HepG2 (cell line): Measurements from ENCODE around the gene RNF123. TPM values are rescaled to one million over a fixed set of nuclear protein-coding genes. Genes with fewer than 3 reads are reported as not detected.

ENCODE experiments used
- ATAC-seq: fragments of 200-7000 bp; cut with Tn5 transposase; 3 replicates; pipeline ENCODE4 v1.9.1; 2020; ENCODE audit warnings: mild to moderate bottlenecking, moderate library complexity
- BruUV-seq: library from RNA; stranded (reverse); fragments of 400-500 nt; replicated peaks from 2 replicates; lab custom pipeline; 2021; lab: Mats Ljungman, UMichigan
- CTCF ChIA-PET: fragments of 300-600 bp; formaldehyde crosslinking; extraction: SDS; loops from one replicate; lab custom pipeline; 2021; ENCODE audit warnings: low total read pairs, inconsistent platforms, low intra/inter-chr PET ratio; lab: Yijun Ruan, JAX
- POLR2A ChIA-PET: fragments of 350-600 bp; sonication (Branson Sonifier 250); formaldehyde crosslinking; loops from one replicate; lab custom pipeline; 2020; ENCODE audit warnings: antibody characterized with exemption, inconsistent platforms; lab: Yijun Ruan, JAX
- DNase-seq: peaks from one replicate; pipeline ENCODE4 v3.0.0-alpha.2; 2015; ENCODE audit warnings: low spot score
- FAIRE-seq: peaks from 3 replicates; lab custom pipeline; 2011; peaks lifted over from hg19 to GRCh38; lab: Jason Lieb, UNC
- H2AFZ ChIP-seq: one replicate; pipeline ENCODE4 v1.6.1; 2011; ENCODE audit warnings: low read length, inconsistent platforms
- H3K27ac ChIP-seq: fragments of 300-600 bp; 3 replicates; pipeline ENCODE4 v1.8.0; 2011; ENCODE audit warnings: mixed run types, mild to moderate bottlenecking, mixed read lengths, low read length, inconsistent platforms; ENCODE audit not compliant: insufficient read depth; ENCODE audit errors: extremely low read length
- H3K27me3 ChIP-seq, 2 experiments: fragments of 200-600 bp in 1 of 2; 2 replicates in 1 of 2; 3 replicates in 1 of 2; pipeline versions ENCODE4 v1.6.0 to v1.8.0; 2011; ENCODE audit warnings: low read length in 2 of 2, mild to moderate bottlenecking in 2 of 2, moderate library complexity in 2 of 2, inconsistent platforms in 1 of 2; ENCODE audit not compliant: insufficient read depth in 2 of 2, control insufficient read depth in 1 of 2
- H3K36me3 ChIP-seq, 2 experiments: fragments of 200-600 bp in 1 of 2; replicated peaks in 1 of 2; 2 replicates in 1 of 2; 3 replicates in 1 of 2; pipeline versions ENCODE4 v1.5.1 to v1.8.0; 2011; ENCODE audit warnings: low read length in 2 of 2, inconsistent platforms in 1 of 2; ENCODE audit not compliant: insufficient read depth in 2 of 2, control insufficient read depth in 1 of 2
- H3K4me1 ChIP-seq: 2 replicates; pipeline ENCODE4 v1.5.1; 2012; ENCODE audit warnings: low read length, inconsistent platforms; ENCODE audit not compliant: insufficient read depth
- H3K4me2 ChIP-seq: 2 replicates; pipeline ENCODE4 v1.6.0; 2011; ENCODE audit warnings: low read depth, low read length, inconsistent platforms
- H3K4me3 ChIP-seq, 3 experiments: fragments of 200-600 bp in 1 of 3; sonication (generic), shearing (Covaris generic) in 1 of 3; replicated peaks in 1 of 3; 2 replicates each; pipeline ENCODE4 v1.5.1; 2011 to 2016; ENCODE audit warnings: low read length in 3 of 3, inconsistent platforms in 2 of 3, low read depth in 2 of 3, mild to moderate bottlenecking in 2 of 3, control low read depth in 1 of 3, mixed read lengths in 1 of 3; ENCODE audit not compliant: insufficient read depth in 1 of 3
- H3K79me2 ChIP-seq: one replicate; pipeline ENCODE4 v1.6.1; 2011; ENCODE audit warnings: low read length, inconsistent platforms; ENCODE audit not compliant: insufficient read depth
- H3K9ac ChIP-seq: 2 replicates; pipeline ENCODE4 v1.6.0; 2011; ENCODE audit warnings: mild to moderate bottlenecking, low read depth, low read length, inconsistent platforms; ENCODE audit not compliant: insufficient read depth
- H3K9me3 ChIP-seq: 2 replicates; pipeline ENCODE4 v1.5.1; 2012; ENCODE audit warnings: mild to moderate bottlenecking, low read length
- H4K20me1 ChIP-seq: 2 replicates; pipeline ENCODE4 v1.6.0; 2011; ENCODE audit warnings: inconsistent platforms, mild to moderate bottlenecking, low read length, moderate library complexity; ENCODE audit not compliant: insufficient read depth
- ELF1 ChIP-seq: sonication (generic); formaldehyde crosslinking; IDR thresholded peaks from 2 replicates; pipeline ENCODE4 v1.4.0; 2020; ENCODE audit warnings: missing genetic modification reagents
- KDM5B ChIP-seq: sonication (generic); formaldehyde crosslinking; IDR thresholded peaks from 2 replicates; pipeline ENCODE4 v1.4.0; 2020; ENCODE audit warnings: missing genetic modification reagents, mild to moderate bottlenecking, borderline replicate concordance
- ZNF317 ChIP-seq: sonication (generic); formaldehyde crosslinking; IDR thresholded peaks from 2 replicates; pipeline ENCODE4 v1.5.0; 2020; ENCODE audit warnings: mild to moderate bottlenecking, missing genetic modification reagents
- ZNF331 ChIP-seq: sonication (generic); formaldehyde crosslinking; IDR thresholded peaks from 2 replicates; pipeline ENCODE4 v1.4.0; 2020; ENCODE audit warnings: missing genetic modification reagents
- ZNF558 ChIP-seq: sonication (generic); formaldehyde crosslinking; IDR thresholded peaks from 2 replicates; pipeline ENCODE4 v1.9.0; 2022; ENCODE audit warnings: mild to moderate bottlenecking, missing genetic modification reagents, borderline replicate concordance
- WGBS: methylation state at CpG from one replicate; pipeline ENCODE4 v1.1.6; 2017; ENCODE audit warnings: low lambda C conversion rate; 5-methylcytosine and 5-hydroxymethylcytosine counted together
- in situ Hi-C: cut with HindIII; loops from 2 replicates; pipeline ENCODE4 v1.10.0; 2017; ENCODE audit warnings: low pct_unique_long_range_greater_than_20kb; ENCODE audit not compliant: extremely low pct_ligation_motif_present
- intact Hi-C: fragments of 100-400 bp; cut with micrococcal nuclease; formaldehyde crosslinking; loops from one replicate; pipeline ENCODE4 v1.10.0; 2022; ENCODE audit not compliant: unreplicated experiment
- polyA plus RNA-seq, 8 experiments: library from polyadenylated mRNA; depleted of rRNA in 3 of 8; stranded (reverse) in 7 of 8; unstranded in 1 of 8; fragments of >200 nt; fragmentation: Illumina TruSeq in 4 of 8; extraction: Trizol in 4 of 8; gene quantifications; 2 replicates each; pipeline versions ENCODE4 v1.2.1 to v1.2.3, GENCODE V29; 2011 to 2016; ENCODE audit warnings: low read depth in 4 of 8, missing spikeins in 1 of 8, mixed read lengths in 1 of 8; ENCODE audit not compliant: insufficient read depth in 1 of 8
- total RNA-seq, 5 experiments: library from RNA; depleted of rRNA; stranded (reverse); fragments of >200 nt; fragmentation: Illumina TruSeq; extraction: Trizol; gene quantifications; 2 replicates each; pipeline ENCODE4 v1.2.3, GENCODE V29; 2016; ENCODE audit warnings: low read depth in 1 of 5
- TF ChIP-seq, protein P1 (sequence below): sonication (generic); formaldehyde crosslinking; conservative IDR thresholded peaks from 2 replicates; pipeline ENCODE4 v1.5.0; 2020; ENCODE audit warnings: missing genetic modification reagents
- TF ChIP-seq, protein P2 (sequence below): sonication (generic); formaldehyde crosslinking; IDR thresholded peaks from 2 replicates; pipeline ENCODE4 v1.8.1; 2023; ENCODE audit warnings: mild to moderate bottlenecking, missing genetic modification reagents

Gene RNF123
- total and polyA plus RNA-seq, 2 of the 13 experiments (the other 11 are each of a cell fraction or from before 2014, with no cell fraction given) = 29.9 to 82.2 TPM

DNA sequence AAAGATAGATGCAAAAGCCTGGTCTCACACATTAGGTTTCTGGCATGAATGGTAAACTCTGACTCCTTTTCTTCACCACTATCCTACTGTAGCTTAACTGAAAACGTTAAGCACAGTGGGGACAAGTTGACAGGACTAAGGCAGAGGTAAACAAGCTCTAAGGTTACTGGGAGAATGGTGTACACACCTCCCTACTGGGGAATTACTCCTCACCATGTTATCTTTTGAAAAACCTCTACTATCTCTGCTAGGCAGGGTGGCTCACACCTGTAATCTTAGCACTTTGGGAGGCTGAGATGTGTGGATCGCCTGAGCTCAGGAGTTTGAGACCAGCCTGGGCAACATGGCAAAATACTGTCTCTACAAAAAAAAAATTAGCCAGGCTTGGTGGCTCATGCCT is 67.8 kb downstream of the RNF123 start:
- H4K20me1 ChIP-seq = peaks cover 4% of the 10 kb centered on the region; the same call in 1 of the 2 replicates
- BruUV-seq = no TSS peak
- no peaks in the 10 kb centered on the region for H3K27me3 ChIP-seq
- 79% methylated on average over 2 of the region's 2 CpGs for WGBS
- no peak overlapping the region for H3K4me3 ChIP-seq
- in situ Hi-C loops (no loop called here), intact Hi-C loops (no loop called here)
- H3K4me2 ChIP-seq = no peak overlapping the region
- DNase-seq (no peak), FAIRE-seq (no peak), ATAC-seq (no peak; the same call in 2 of the 3 replicates)
- peaks cover 11% of the 10 kb centered on the region for H3K4me1 ChIP-seq
- H3K27ac ChIP-seq = no peak overlapping the region
- H3K79me2 ChIP-seq = peaks cover 74% of the 10 kb centered on the region
- no peak overlapping the region for H2AFZ ChIP-seq
- peaks cover 2 to 12% of the 10 kb centered on the region in 2 experiments; a peak in 2 of 5 replicates for H3K36me3 ChIP-seq
- H3K9ac ChIP-seq = no peak overlapping the region
- CTCF ChIA-PET = no interaction called here
- POLR2A ChIA-PET = interaction anchor here (1.3 kb wide), 1 partner anchor 46 kb away, joined by 4 read pairs; the partner anchor contains the start of gene INKA1
- TF ChIP-seq ELF1 (CRISPR knock-in tag) (no peak), ZNF317 (CRISPR knock-in tag) (no peak), ZNF558 (CRISPR knock-in tag) (no peak), KDM5B (CRISPR knock-in tag) (no peak)
- TF ChIP-seq, protein P1, sequence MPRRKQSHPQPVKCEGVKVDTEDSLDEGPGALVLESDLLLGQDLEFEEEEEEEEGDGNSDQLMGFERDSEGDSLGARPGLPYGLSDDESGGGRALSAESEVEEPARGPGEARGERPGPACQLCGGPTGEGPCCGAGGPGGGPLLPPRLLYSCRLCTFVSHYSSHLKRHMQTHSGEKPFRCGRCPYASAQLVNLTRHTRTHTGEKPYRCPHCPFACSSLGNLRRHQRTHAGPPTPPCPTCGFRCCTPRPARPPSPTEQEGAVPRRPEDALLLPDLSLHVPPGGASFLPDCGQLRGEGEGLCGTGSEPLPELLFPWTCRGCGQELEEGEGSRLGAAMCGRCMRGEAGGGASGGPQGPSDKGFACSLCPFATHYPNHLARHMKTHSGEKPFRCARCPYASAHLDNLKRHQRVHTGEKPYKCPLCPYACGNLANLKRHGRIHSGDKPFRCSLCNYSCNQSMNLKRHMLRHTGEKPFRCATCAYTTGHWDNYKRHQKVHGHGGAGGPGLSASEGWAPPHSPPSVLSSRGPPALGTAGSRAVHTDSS (CRISPR knock-in tag) = no peak
- H3K9me3 ChIP-seq = no peaks in the 10 kb centered on the region

DNA sequence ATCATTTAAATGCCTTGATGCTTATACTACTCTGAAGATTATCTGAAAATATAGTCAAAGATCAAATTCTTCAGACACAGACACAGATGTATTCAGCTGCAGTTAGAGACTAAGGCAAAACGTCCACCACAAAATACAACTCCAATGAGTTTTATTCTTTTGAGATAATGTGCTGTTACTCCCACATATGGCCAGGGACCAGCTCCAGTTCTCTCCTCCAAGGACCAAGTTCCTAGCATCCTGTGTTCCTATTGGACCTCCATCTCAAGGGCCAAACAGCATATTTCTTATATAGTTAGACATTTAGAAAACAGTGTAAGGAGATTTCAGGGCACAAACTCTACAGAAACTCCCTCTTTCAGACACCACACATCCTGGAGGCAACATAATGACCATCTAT is 69.9 kb downstream of the RNF123 start:
- Histone ChIP-seq H3K9ac (no peak overlapping the region), H4K20me1 (peaks cover 4% of the 10 kb centered on the region; the same call in 1 of the 2 replicates), H3K4me1 (peaks cover 11% of the 10 kb centered on the region), H2AFZ (no peak overlapping the region), H3K4me2 (no peak overlapping the region), H3K36me3 (peaks cover 4 to 12% of the 10 kb centered on the region in 2 experiments; a peak in 3 of 5 replicates), H3K27ac (no peak overlapping the region), H3K9me3 (no peaks in the 10 kb centered on the region), H3K79me2 (peaks cover 66% of the 10 kb centered on the region), H3K27me3 (no peaks in the 10 kb centered on the region), H3K4me3 (no peak overlapping the region)
- 69% methylated on average over 1 of the region's 1 CpG for WGBS
- intact Hi-C loops (no loop called here), in situ Hi-C loops (no loop called here)
- ATAC-seq (no peak), DNase-seq (no peak), FAIRE-seq (no peak)
- TF ChIP-seq, protein P2, sequence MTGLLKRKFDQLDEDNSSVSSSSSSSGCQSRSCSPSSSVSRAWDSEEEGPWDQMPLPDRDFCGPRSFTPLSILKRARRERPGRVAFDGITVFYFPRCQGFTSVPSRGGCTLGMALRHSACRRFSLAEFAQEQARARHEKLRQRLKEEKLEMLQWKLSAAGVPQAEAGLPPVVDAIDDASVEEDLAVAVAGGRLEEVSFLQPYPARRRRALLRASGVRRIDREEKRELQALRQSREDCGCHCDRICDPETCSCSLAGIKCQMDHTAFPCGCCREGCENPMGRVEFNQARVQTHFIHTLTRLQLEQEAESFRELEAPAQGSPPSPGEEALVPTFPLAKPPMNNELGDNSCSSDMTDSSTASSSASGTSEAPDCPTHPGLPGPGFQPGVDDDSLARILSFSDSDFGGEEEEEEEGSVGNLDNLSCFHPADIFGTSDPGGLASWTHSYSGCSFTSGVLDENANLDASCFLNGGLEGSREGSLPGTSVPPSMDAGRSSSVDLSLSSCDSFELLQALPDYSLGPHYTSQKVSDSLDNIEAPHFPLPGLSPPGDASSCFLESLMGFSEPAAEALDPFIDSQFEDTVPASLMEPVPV (CRISPR knock-in tag) = no peak
- no peak for TF ChIP-seq ZNF331 (CRISPR knock-in tag)
- CTCF ChIA-PET = no interaction called here
- POLR2A ChIA-PET = no interaction called here
- TSS peak; percentile 23 for BruUV-seq
